Naive thymus-derived CD4-positive, alpha-beta T cell (primary cell): ENCODE data around the gene NRM. TPM values are rescaled to one million over a fixed set of nuclear protein-coding genes. Genes with fewer than 3 reads are reported as not detected.

Experiments used
- ATAC-seq: fragments of 150-1000 bp; cut with Tn5 transposase; 2 replicates; pipeline ENCODE4 v1.10.0; 2021; ENCODE audit warnings: mild to moderate bottlenecking, moderate library complexity
- CTCF ChIA-PET: fragments of 350-600 bp; sonication (Branson Sonifier 250); formaldehyde crosslinking; loops from one replicate; lab custom pipeline; 2021; ENCODE audit warnings: antibody characterized with exemption; lab: Charles Lee
- POLR2A ChIA-PET: fragments of 350-600 bp; sonication (Branson Sonifier 250); formaldehyde crosslinking; loops from one replicate; lab custom pipeline; 2021; ENCODE audit warnings: antibody characterized with exemption, inconsistent platforms; lab: Charles Lee
- DNase-seq, 9 donors: peaks; one replicate each; pipeline versions ENCODE4 v3.0.0 to v3.0.0-alpha.2; 2020 to 2022; ENCODE audit warnings: mixed read lengths in 1 of 9
- H3K27ac ChIP-seq: one replicate; pipeline ENCODE4 v1.7.0; 2013; ENCODE audit warnings: mild to moderate bottlenecking, low read depth, low read length, moderate library complexity
- H3K27me3 ChIP-seq, 2 donors: one replicate each; pipeline ENCODE4 v1.7.0; 2013; ENCODE audit warnings: low read length in 2 of 2, mild to moderate bottlenecking in 2 of 2, moderate library complexity in 2 of 2; ENCODE audit not compliant: control insufficient read depth in 2 of 2, insufficient read depth in 2 of 2
- H3K36me3 ChIP-seq, 3 experiments: 1 replicate in 2 of 3; 2 replicates in 1 of 3; pipeline ENCODE4 v1.7.0; 2013; ENCODE audit warnings: low read length in 3 of 3, mild to moderate bottlenecking in 3 of 3, moderate library complexity in 1 of 3; ENCODE audit not compliant: insufficient read depth in 3 of 3, control insufficient read depth in 2 of 3
- H3K4me1 ChIP-seq, 2 donors: one replicate each; pipeline ENCODE4 v1.7.0; 2013; ENCODE audit warnings: low read length in 2 of 2, mild to moderate bottlenecking in 2 of 2, moderate library complexity in 1 of 2; ENCODE audit not compliant: control insufficient read depth in 2 of 2, insufficient read depth in 2 of 2
- H3K4me3 ChIP-seq: 2 replicates; pipeline ENCODE4 v1.7.0; 2013; ENCODE audit warnings: mild to moderate bottlenecking, low read length
- H3K9me3 ChIP-seq, 3 experiments: 1 replicate in 2 of 3; 2 replicates in 1 of 3; pipeline ENCODE4 v1.7.0; 2013; ENCODE audit warnings: low read length in 3 of 3; ENCODE audit not compliant: control insufficient read depth in 2 of 3
- H3K27ac Mint-ChIP-seq, 9 donors: one replicate each; pipeline ENCODE4 v1.8.0; 2020 to 2022; ENCODE audit warnings: mixed read lengths in 9 of 9, mild to moderate bottlenecking in 8 of 9, moderate library complexity in 5 of 9, inconsistent platforms in 2 of 9
- H3K27me3 Mint-ChIP-seq, 5 donors: one replicate each; pipeline ENCODE4 v1.8.0; 2021 to 2022; ENCODE audit warnings: mixed read lengths in 5 of 5, mild to moderate bottlenecking in 1 of 5
- H3K36me3 Mint-ChIP-seq, 5 donors: one replicate each; pipeline ENCODE4 v1.8.0; 2020 to 2022; ENCODE audit warnings: mixed read lengths in 5 of 5, mild to moderate bottlenecking in 3 of 5, inconsistent platforms in 1 of 5
- H3K4me1 Mint-ChIP-seq, 7 donors: one replicate each; pipeline ENCODE4 v1.8.0; 2020 to 2022; ENCODE audit warnings: mixed read lengths in 7 of 7, mild to moderate bottlenecking in 3 of 7, inconsistent platforms in 1 of 7
- H3K4me3 Mint-ChIP-seq, 10 donors: one replicate each; pipeline ENCODE4 v1.8.0; 2020 to 2022; ENCODE audit warnings: mild to moderate bottlenecking in 10 of 10, mixed read lengths in 10 of 10, moderate library complexity in 6 of 10, inconsistent platforms in 2 of 10
- H3K9me3 Mint-ChIP-seq, 11 donors: one replicate each; pipeline ENCODE4 v1.8.0; 2020 to 2022; ENCODE audit warnings: mixed read lengths in 11 of 11, mild to moderate bottlenecking in 4 of 11, inconsistent platforms in 1 of 11, moderate library complexity in 1 of 11
- intact Hi-C, 2 donors: fragments of 100-400 bp; cut with micrococcal nuclease; formaldehyde crosslinking; loops; one replicate each; pipeline ENCODE4 v1.15.1; 2023
- polyA plus RNA-seq, 2 donors: library from polyadenylated mRNA; unstranded; fragments of 300-500 nt; fragmentation: Illumina TruSeq; gene quantifications; one replicate each; pipeline ENCODE4 v1.2.3, GENCODE V29; 2021
- total RNA-seq, 6 experiments: library from RNA in 5 of 6; stranded (reverse) in 5 of 6; gene quantifications; 1 replicate in 5 of 6; 2 replicates in 1 of 6; pipeline ENCODE4 v1.2.3 and lab custom pipeline; 2021 to 2026

NRM gene
- total and polyA plus RNA-seq, 7 experiments from 2014 or later, result 2.3 to 29.4 (median 6.3) TPM

GRCh38 chr6:30685157-30686008 lies 5.4 kb downstream of the NRM start:
- Histone ChIP-seq H3K4me1 (peaks cover 21 to 22% of the 10 kb centered on the region in 2 donors), H3K36me3 (peaks cover 0 to 36% (median 1%) of the 10 kb centered on the region in 3 experiments), H3K27ac (peak overlapping the region; percentile 95), H3K4me3 (peak overlapping the region; percentile 98), H3K27me3 (no peaks in the 10 kb centered on the region), H3K9me3 (no peaks in the 10 kb centered on the region)
- intact Hi-C loops, result loop anchor here in 1 of 2 donors (1.0 kb wide), 1 partner anchor 32 kb away; the partner anchor contains the start of gene MDC1
- POLR2A ChIA-PET, result interaction anchor here (0.6 to 15.7 kb wide), 6 partner anchors 10 to 133 kb away, joined by 3 to 499 read pairs (median 5); partner anchors contain the start of genes DHX16, MDC1 and TUBB
- DNase-seq, result peak in 2 of 9 donors; percentile 16 to 44
- Mint-ChIP-seq H3K9me3 (peaks cover 0 to 5% (median 0%) of the 10 kb centered on the region in 11 donors), H3K36me3 (peaks cover 17 to 62% (median 19%) of the 10 kb centered on the region in 5 donors), H3K4me1 (peaks cover 42 to 54% (median 46%) of the 10 kb centered on the region in 7 donors), H3K4me3 (peak overlapping the region; percentile 90 to 100 (median 97)), H3K27me3 (no peaks in the 10 kb centered on the region), H3K27ac (peak overlapping the region; percentile 90 to 99 (median 98))
- no peak for ATAC-seq
- CTCF ChIA-PET, result interaction anchor here (1.3 to 8.9 kb wide), 3 partner anchors 35 to 46 kb away, joined by 3 to 304 read pairs (median 4); partner anchors contain the start of genes MDC1 and TUBB

- DNase-seq (peak in 3 of 9 donors; percentile 31 to 59 (median 54)), ATAC-seq (no peak)
- Histone ChIP-seq H3K4me1 (peaks cover 14 to 20% of the 10 kb centered on the region in 2 donors), H3K36me3 (peaks cover 0 to 42% (median 5%) of the 10 kb centered on the region in 3 experiments), H3K9me3 (no peaks in the 10 kb centered on the region), H3K4me3 (peak overlapping the region; percentile 98), H3K27me3 (no peaks in the 10 kb centered on the region), H3K27ac (peak overlapping the region; percentile 95)
- ChIA-PET CTCF (interaction anchor here (1.5 to 8.9 kb wide), 2 partner anchors 36 to 46 kb away, joined by 4 to 304 read pairs; partner anchors contain the start of genes MDC1 and TUBB), POLR2A (interaction anchor here (0.9 to 15.7 kb wide), 9 partner anchors 6 to 114 kb away, joined by 3 to 499 read pairs (median 7); partner anchors contain the start of genes MDC1, NRM and TUBB)
- intact Hi-C loops, result loop anchor here (5.0 kb wide), 3 partner anchors 143 to 473 kb away; partner anchors contain the start of genes CCHCR1 (in 1 of the 2) and TCF19 (in 1 of the 2)
- H3K36me3 Mint-ChIP-seq, result peaks cover 18 to 68% (median 22%) of the 10 kb centered on the region in 5 donors
- H3K9me3 Mint-ChIP-seq, result peaks cover 0 to 5% (median 0%) of the 10 kb centered on the region in 11 donors
- no peaks in the 10 kb centered on the region for H3K27me3 Mint-ChIP-seq
- peaks cover 42 to 53% (median 43%) of the 10 kb centered on the region in 7 donors for H3K4me1 Mint-ChIP-seq
- peak overlapping the region; percentile 90 to 100 (median 97) for H3K4me3 Mint-ChIP-seq
- peak overlapping the region; percentile 96 to 99 (median 98) for H3K27ac Mint-ChIP-seq
These were observed 6.2 kb downstream of the NRM start for GRCh38 chr6:30684386-30685156.

- H3K4me3 Mint-ChIP-seq, result peak overlapping the region; percentile 90 to 100 (median 97)
- peaks cover 0 to 5% (median 0%) of the 10 kb centered on the region in 11 donors for H3K9me3 Mint-ChIP-seq
- intact Hi-C loops, result loop anchor here (2.0 to 5.0 kb wide), 4 partner anchors 127 to 473 kb away; partner anchors contain the start of genes CCHCR1 (in 1 of the 2), GNL1 (in 1 of the 2), PRR3 (in 1 of the 2) and TCF19 (in 1 of the 2)
- peak overlapping the region; percentile 98 for H3K4me3 ChIP-seq
- H3K4me1 Mint-ChIP-seq, result peaks cover 40 to 52% (median 43%) of the 10 kb centered on the region in 7 donors
- no peak for DNase-seq
- H3K9me3 ChIP-seq, result no peaks in the 10 kb centered on the region
- H3K27me3 ChIP-seq, result no peaks in the 10 kb centered on the region
- peak overlapping the region; percentile 95 for H3K27ac ChIP-seq
- ATAC-seq, result no peak
- peaks cover 0 to 43% (median 5%) of the 10 kb centered on the region in 3 experiments for H3K36me3 ChIP-seq
- H3K36me3 Mint-ChIP-seq, result peaks cover 21 to 73% (median 26%) of the 10 kb centered on the region in 5 donors
- CTCF ChIA-PET, result interaction anchor here (8.9 kb wide), 1 partner anchor 36 kb away, joined by 304 read pairs; the partner anchor contains the start of genes MDC1 and TUBB
- peaks cover 12 to 26% of the 10 kb centered on the region in 2 donors for H3K4me1 ChIP-seq
- H3K27ac Mint-ChIP-seq, result peak overlapping the region; percentile 95 to 99 (median 97)
- H3K27me3 Mint-ChIP-seq, result no peaks in the 10 kb centered on the region
- POLR2A ChIA-PET, result interaction anchor here (0.6 to 15.7 kb wide), 13 partner anchors 7 to 205 kb away, joined by 3 to 499 read pairs (median 7); partner anchors contain the start of genes MDC1, MRPS18B, NRM and PPP1R10
These were observed 6.8 kb downstream of the NRM start for GRCh38 chr6:30683980-30684338.

- H3K36me3 Mint-ChIP-seq, result peaks cover 24 to 75% (median 29%) of the 10 kb centered on the region in 5 donors
- Histone ChIP-seq H3K9me3 (no peaks in the 10 kb centered on the region), H3K4me1 (peaks cover 13 to 30% of the 10 kb centered on the region in 2 donors), H3K4me3 (peak overlapping the region; percentile 98), H3K36me3 (peaks cover 0 to 43% (median 8%) of the 10 kb centered on the region in 3 experiments), H3K27ac (peak overlapping the region; percentile 95), H3K27me3 (no peaks in the 10 kb centered on the region)
- peaks cover 38 to 49% (median 42%) of the 10 kb centered on the region in 7 donors for H3K4me1 Mint-ChIP-seq
- ATAC-seq (no peak), DNase-seq (no peak)
- ChIA-PET CTCF (interaction anchor here (1.0 to 8.9 kb wide), 2 partner anchors 37 to 55 kb away, joined by 3 to 304 read pairs; partner anchors contain the start of genes MDC1 and TUBB), POLR2A (interaction anchor here (0.6 to 15.7 kb wide), 19 partner anchors 7 to 205 kb away, joined by 3 to 499 read pairs (median 4); partner anchors contain the start of genes DHX16, MDC1, MRPS18B and NRM)
- peak overlapping the region; percentile 95 to 99 (median 97) for H3K27ac Mint-ChIP-seq
- intact Hi-C loops, result loop anchor here (2.0 to 5.0 kb wide), 4 partner anchors 127 to 474 kb away; partner anchors contain the start of genes CCHCR1 (in 1 of the 2), GNL1 (in 1 of the 2), PRR3 (in 1 of the 2) and TCF19 (in 1 of the 2)
- no peaks in the 10 kb centered on the region for H3K27me3 Mint-ChIP-seq
- peaks cover 0 to 5% (median 0%) of the 10 kb centered on the region in 11 donors for H3K9me3 Mint-ChIP-seq
- peak overlapping the region; percentile 90 to 100 (median 97) for H3K4me3 Mint-ChIP-seq
These were observed 7.4 kb downstream of the NRM start for GRCh38 chr6:30683183-30683979.
